Gastrocnemius medialis (tissue), 4 donors: ENCODE results near the gene SRRM2.

Experiments
- POLR2A ChIP-seq, 2 donors: fragments of 450-650 bp; IDR thresholded peaks; one replicate each; pipeline ENCODE4 v1.6.1; 2017; ENCODE audit warnings: antibody characterized with exemption in 2 of 2, mild to moderate bottlenecking in 2 of 2, moderate library complexity in 2 of 2
- TF ChIP-seq, protein P1 (sequence below), 5 experiments: fragments of 450-650 bp in 3 of 5; fragments of 200-600 bp in 2 of 5; sonication (generic) in 2 of 5; IDR thresholded peaks in 4 of 5; conservative IDR thresholded peaks in 1 of 5; 1 replicate in 4 of 5; 2 replicates in 1 of 5; pipeline ENCODE4 v1.5.1; 2016 to 2019; ENCODE audit warnings: antibody characterized with exemption in 5 of 5, mild to moderate bottlenecking in 3 of 5, moderate library complexity in 3 of 5

- TF ChIP-seq, protein P1, sequence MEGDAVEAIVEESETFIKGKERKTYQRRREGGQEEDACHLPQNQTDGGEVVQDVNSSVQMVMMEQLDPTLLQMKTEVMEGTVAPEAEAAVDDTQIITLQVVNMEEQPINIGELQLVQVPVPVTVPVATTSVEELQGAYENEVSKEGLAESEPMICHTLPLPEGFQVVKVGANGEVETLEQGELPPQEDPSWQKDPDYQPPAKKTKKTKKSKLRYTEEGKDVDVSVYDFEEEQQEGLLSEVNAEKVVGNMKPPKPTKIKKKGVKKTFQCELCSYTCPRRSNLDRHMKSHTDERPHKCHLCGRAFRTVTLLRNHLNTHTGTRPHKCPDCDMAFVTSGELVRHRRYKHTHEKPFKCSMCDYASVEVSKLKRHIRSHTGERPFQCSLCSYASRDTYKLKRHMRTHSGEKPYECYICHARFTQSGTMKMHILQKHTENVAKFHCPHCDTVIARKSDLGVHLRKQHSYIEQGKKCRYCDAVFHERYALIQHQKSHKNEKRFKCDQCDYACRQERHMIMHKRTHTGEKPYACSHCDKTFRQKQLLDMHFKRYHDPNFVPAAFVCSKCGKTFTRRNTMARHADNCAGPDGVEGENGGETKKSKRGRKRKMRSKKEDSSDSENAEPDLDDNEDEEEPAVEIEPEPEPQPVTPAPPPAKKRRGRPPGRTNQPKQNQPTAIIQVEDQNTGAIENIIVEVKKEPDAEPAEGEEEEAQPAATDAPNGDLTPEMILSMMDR (IDR thresholded peaks at IDR 0.05 in 4 of 5, conservative IDR thresholded peaks at IDR 0.05 in 1 of 5) = no peak
- TF ChIP-seq POLR2A (IDR thresholded peaks at IDR 0.05) = no peak
These were observed 11.3 kb upstream of the SRRM2 start for GRCh38 chr16:2741168-2741567.
